Femur (tissue), 1 donor: ENCODE results near the gene DHX15.

Source experiments
- DNase-seq: peaks from one replicate; pipeline ENCODE4 v3.0.0-alpha.2; 2017

DHX15 gene

GRCh38 chr4:24582235-24582832, 2.0 kb downstream of the DHX15 start:
- DNase-seq = no peak

DNA sequence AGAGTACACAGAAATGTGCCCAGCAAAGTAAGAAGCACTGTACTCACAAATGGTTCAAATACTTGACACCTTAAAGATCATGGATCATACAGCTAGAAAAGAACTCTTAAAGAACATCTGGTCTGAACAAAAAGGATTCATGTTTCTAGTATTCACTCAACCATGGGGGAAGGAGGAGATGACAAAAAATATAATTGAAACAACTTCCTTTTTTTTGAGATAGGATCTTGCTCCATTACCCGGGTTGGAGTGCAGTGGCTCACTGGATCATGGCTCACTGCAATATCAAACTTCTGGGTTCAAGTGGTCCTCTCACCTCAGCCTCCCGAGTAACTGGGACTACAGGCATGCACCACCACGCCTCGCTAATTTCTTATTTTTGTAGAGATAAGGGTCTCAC, 6.0 kb downstream of the DHX15 start:
- no peak for DNase-seq

DNA sequence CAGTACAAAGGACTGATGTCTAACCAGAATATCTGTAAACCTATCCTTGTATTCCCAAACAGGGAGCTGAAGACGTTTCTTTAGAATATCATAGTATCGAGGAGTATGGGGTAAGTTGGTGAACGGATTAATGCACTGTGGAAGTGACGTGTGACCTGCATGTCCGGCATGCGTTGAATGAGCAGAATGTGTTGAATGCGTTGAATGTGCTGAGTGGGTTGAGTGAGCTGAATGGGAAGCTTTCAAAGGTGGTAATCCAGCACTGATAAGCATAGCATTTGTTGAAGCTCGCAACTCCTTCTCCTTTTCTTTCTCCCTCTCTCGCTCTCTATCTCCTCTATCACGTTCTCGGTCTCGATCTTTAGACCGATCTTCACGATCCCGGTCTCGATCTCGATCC, 8.1 kb downstream of the DHX15 start:
- no peak for DNase-seq

DNA sequence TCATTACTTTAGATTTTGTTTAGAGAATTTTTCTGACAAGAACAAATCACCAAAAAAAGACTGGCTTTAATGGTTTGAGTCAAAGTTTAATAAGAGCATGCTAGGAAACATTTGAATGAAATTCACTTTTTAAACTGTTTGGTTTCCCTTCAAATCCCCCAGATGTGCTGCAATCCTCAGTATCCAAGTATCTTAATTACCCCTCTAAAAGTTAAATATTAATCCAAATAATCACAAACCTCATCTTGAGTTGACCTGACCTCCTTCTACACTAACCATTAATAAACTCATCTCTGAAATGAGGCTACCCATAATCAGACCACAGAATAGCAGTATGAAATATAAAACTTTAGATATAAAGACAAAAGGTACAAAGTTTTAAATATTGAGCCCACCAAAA, 10.1 kb downstream of the DHX15 start:
- DNase-seq = no peak

GRCh38 chr4:24573582-24573981, 10.8 kb downstream of the DHX15 start:
- DNase-seq = no peak

DNA sequence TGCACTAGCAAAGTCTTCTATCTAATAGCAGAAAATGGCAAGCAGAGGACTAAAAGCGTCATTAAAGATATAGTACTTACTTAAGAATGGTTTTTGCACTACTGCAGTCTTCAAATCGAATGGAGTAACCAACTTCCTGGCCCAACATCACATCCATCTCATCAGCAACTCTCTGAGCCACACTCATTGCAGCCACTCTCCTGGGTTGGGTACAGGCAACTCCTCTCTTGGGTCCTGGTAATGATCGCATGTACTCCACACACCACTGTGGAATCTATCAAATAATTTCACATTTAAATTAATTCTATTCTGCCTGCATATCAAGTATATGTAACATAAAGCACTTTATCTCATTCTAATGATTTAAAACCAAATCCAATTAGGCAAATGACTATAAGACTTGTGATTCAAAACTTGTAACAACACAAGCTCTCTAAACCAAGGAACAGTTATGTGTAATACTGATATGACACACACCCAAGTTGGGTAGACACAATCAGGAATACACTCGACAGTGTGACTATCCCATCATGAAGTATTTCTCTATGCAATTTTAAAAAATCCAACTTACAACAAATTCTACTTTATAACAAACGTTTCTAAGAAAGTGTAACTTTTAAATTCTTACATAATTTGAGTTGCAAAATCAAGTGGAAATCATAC, 13.6 kb downstream of the DHX15 start:
- no peak for DNase-seq

GRCh38 chr4:24570172-24570571, 14.2 kb downstream of the DHX15 start:
- DNase-seq = no peak

DNA sequence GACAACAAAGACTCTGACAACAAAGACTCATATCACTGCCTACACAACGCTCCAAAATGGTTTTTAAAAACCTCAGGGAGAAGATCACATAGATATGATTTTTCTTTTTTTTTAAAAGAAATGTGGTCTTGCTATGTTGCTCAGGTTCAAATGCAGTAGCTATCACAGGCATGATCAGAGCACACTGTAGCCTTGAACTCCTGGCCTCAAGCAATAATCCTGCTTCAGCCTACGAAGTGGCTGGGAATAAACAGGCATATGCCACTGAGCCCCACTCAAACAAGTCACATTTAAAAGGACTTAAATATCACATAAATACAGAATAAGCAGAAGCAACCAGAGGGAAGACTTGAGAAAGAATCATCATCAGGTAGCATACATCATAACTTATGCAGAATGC, 14.7 kb downstream of the DHX15 start:
- no peak for DNase-seq

DNA sequence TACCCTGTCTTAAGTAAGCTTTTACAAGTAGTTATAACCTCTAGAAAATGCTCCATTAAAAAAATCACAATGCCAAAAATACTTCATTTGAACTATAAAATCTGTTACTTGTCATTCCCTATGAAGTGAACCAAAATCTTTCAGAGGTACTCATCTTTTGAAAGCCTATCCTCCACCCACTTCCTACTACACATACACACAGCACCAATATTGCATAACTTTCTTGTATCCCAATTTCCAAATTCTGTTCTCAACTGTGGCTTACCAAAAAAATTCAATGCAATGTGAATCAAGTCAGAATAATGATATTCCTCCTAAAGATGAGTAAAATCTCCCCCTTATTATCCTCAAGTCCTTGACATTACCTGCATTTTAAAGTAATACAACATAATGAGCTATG, 15.9 kb downstream of the DHX15 start:
- DNase-seq = no peak

DNA sequence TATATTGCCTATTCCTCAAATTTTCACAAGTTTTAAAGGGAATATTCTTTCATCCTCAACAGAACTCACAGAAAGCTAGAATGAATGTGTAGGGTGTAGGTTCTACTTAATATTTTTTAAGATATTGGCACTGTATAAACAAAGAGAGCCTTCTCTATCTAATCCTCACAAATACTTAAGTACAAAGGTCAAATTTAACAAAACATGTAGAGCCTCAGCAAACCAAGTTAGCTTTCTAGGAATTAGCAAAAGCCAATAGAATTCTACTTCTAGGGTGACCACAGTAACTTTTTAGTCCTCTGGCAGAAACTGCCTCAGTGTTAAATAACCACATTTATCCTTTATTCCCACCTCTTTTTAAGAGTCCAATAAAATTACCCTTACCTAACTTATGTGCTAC, 19.3 kb downstream of the DHX15 start:
- DNase-seq = no peak

DNA sequence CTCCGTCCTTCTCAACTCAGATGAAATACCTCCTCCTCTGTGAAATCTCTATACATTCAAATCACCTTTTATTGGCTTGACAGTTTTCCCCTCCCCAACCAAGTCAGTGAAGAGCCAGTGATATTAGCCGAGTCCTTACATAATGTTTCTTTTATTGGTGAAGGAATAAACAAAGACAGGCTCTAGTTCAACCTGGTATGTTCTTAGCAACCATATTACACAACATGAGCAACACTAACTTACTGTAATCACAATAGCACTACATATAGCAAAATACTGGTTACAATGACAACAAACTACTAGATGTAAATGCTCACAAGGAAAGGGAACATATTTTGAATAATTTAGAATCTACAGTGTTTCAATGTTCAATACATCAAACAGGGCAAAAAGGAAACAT, 19.9 kb downstream of the DHX15 start:
- DNase-seq = no peak

- DNase-seq = no peak
Observed at GRCh38 chr4:24561438-24562139, 22.8 kb downstream of the DHX15 start.

- DNase-seq = no peak
Observed at GRCh38 chr4:24560868-24561368, 23.4 kb downstream of the DHX15 start.

GRCh38 chr4:24559889-24560288, 24.5 kb downstream of the DHX15 start:
- DNase-seq = no peak

DNA sequence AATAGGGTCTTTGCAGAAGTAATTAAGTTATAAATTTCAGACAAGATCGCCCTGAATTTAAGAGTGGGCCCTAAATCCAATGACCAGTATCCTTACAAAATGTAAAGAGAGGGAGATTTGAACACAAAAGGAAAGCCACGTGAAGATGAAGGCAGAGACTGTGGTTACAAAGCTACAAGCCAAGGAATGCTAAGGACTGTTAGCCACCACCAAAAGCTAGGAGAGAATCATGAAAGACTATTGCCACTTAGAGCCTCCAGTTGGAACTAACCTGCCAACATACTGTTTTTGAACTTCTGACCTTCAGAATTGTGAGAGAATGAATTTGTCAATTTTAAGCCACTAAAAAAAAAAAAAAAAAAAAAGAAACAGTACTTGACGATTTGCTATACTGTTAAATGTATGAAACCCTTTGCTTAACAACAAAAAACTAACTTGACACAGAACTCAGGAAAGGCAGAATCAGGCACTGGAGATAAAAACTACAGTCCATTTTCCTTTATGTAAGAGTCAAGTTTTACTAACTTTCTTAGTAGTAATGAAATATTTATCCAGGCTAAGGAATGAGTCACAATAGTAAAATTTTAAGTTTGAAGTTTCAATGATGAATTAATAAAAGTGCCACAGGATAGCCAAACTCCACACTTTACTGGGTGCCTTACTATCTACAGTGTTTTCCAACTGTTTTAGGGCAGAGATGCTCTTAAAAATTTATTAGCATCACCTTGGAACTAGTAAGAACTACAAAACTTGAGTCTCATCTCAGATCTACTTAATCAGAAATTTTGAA, 25.1 kb downstream of the DHX15 start:
- DNase-seq = no peak

- DNase-seq = no peak
Observed at GRCh38 chr4:24557026-24558025, 27.0 kb downstream of the DHX15 start.

DNA sequence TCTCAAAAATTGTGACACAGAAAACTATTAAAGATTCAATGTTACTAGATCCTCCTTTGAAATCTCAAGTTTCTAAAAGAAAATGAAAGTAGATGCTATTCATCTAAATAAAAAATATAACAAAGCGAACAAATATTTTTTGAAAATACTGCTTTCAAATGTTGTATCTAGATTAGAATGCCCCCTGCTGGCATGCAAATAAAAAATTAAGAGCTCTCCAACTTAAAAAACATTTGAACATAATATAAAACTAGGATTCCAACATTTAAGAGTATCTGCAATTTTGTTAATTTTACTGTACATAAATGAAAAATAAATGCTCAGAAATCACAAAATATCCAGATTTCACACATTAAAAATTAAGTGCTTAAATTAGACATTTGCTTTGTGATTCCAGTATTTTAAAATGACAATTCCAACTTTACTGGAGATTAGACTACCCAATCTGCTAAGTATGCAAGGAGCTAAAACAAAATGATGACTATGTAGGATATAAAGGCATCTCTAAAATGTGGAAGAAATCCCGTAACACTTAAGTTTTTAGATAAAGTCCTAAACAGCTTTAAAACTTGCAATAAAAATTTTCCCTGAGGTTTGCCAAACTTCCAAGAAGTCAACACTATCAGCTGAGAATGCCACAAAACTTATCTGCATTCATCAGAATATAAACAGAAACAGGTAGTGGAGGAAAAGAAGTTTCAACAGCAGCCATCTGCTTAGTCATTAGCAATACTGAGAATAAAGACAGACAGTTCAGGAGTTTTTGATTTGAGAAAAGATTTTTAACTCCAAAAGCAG, 32.7 kb downstream of the DHX15 start:
- no peak for DNase-seq

- DNase-seq = no peak
Observed at GRCh38 chr4:24550441-24551175, 33.7 kb downstream of the DHX15 start.

GRCh38 chr4:24547979-24548378, 36.4 kb downstream of the DHX15 start:
- no peak for DNase-seq

GRCh38 chr4:24544208-24544988, 40.0 kb downstream of the DHX15 start:
- DNase-seq = no peak
